Hematopoietic multipotent progenitor cell treated with erythropoietin and hydrocortisone succinate and interleukin-3 and kit ligand, for 4 days (in vitro differentiated cells): ENCODE results near the gene GALNT4.

Experiments
- DNase-seq: peaks from one replicate; pipeline ENCODE4 v3.0.0-alpha.2; 2015

The GALNT4 gene

GRCh38 chr12:89490922-89491321, 33.7 kb downstream of the GALNT4 start:
- DNase-seq = no peak

- no peak for DNase-seq
Observed at GRCh38 chr12:89486264-89486663, 38.3 kb downstream of the GALNT4 start.

- no peak for DNase-seq
Observed at GRCh38 chr12:89484470-89484869, 40.1 kb downstream of the GALNT4 start.

GRCh38 chr12:89481213-89481914, 43.2 kb downstream of the GALNT4 start:
- no peak for DNase-seq

- no peak for DNase-seq
Observed at GRCh38 chr12:89479982-89480381, 44.6 kb downstream of the GALNT4 start.

- no peak for DNase-seq
Observed at GRCh38 chr12:89477633-89478279, 46.8 kb downstream of the GALNT4 start.

- no peak for DNase-seq
Observed at GRCh38 chr12:89476904-89477595, 47.5 kb downstream of the GALNT4 start.

GRCh38 chr12:89476232-89476631, 48.4 kb downstream of the GALNT4 start:
- no peak for DNase-seq

GRCh38 chr12:89475203-89475990, 49.2 kb downstream of the GALNT4 start:
- no peak for DNase-seq

- no peak for DNase-seq
Observed at GRCh38 chr12:89474615-89475014, 50.0 kb downstream of the GALNT4 start.
